SHP77 treated with DMSO at 0.1 percent for 48 hours (cell line): Measurements from ENCODE around the gene IFRD2.
"Not testable (repeated sequence)": the region's sequence is repeated elsewhere in the genome, so short reads cannot be mapped to it uniquely, and the experiment has no call there.

Experiments
- DNase-seq: peaks from one replicate; lab custom pipeline; 2025; lab: John Stamatoyannopoulos, UW

Gene IFRD2

DNA sequence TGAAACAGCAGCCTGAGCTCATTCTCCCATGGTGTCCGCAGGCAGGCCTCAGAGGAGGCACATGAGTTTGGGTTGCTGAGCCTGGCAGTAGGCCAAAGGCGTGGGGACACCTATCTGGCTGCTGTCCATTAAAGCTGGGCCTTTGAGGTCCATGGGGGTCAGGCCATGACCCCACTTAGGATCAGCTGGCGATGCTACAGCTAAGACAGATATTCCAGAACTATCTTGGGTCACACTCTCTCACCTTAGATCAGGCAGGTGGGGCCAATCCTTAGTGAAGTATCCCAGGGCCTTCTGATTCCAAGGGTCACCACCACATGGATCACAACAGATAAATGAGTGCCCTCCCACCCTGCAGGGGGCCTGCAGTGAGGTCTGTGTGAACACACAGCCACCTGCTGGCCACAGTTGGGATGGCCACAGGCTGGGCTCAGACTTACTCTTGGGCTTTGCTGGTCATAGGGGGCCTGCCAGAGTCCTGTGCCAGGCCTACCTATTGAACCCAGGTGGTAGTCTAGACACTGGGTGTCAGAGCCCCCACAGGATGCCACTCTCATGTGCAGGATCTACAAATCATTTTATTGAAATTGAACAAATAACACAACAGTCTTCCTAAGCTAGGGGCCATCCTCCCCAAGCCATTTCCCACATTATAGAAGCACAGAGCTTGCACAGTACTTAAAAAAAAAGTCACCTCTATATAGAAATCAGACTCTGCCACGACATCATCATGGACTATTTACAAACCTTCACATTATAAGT, 32.3 kb upstream of the IFRD2 start:
- DNase-seq, result no peak

DNA sequence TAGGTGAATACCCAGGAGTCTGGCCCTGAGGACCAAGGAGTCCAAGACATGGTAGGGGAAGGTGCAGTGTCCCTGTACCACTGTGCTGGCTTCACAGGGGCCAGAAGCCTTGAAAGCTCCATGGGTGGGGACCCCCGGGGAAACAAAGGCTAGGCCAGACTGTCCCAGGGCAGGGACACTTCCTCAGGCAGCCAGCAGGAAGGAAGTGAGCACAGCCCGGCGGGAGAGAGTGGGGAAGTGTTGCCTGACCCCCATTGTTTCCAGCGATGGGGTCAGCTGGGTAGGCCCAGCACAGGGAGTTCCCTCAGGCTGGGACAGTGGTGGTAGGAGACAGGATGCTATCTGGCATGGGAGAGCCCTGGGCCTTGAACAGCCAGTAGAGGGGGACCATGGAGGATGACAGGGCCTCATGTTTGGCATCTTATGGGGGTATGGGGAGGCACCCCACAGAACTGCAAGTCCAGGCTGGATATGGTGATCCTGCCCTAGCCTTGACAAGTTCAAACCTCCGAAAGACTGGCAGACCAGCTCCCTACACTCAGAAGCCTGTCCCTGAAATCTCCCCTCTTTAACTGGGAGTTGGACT, 31.5 kb upstream of the IFRD2 start:
- no peak for DNase-seq

DNA sequence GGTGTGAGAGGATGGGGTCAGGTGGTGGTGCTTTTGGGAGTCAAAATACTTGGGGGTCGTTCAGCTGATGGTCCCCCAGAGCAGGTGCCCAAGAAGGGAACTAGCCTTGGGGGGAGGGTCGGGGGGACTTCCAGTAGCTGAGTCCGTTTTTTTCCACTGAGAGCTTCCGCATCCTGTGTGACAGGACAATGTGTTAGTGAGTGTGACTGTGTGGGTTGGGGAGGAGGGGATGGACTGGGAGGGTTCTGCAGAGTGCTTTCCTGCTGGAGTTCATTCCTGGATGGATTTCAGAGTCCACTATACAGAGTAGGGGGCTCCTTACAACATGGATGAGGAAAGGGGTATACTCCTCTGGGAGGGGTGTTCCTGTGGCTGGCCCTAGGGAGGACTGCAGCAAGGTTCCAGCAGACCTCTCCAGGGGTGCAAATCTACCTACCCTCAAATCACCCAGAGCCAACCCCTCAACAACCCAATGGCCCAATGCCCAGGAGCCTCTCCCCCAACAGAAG, 30.9 kb upstream of the IFRD2 start:
- DNase-seq, result peak; percentile 18

DNA sequence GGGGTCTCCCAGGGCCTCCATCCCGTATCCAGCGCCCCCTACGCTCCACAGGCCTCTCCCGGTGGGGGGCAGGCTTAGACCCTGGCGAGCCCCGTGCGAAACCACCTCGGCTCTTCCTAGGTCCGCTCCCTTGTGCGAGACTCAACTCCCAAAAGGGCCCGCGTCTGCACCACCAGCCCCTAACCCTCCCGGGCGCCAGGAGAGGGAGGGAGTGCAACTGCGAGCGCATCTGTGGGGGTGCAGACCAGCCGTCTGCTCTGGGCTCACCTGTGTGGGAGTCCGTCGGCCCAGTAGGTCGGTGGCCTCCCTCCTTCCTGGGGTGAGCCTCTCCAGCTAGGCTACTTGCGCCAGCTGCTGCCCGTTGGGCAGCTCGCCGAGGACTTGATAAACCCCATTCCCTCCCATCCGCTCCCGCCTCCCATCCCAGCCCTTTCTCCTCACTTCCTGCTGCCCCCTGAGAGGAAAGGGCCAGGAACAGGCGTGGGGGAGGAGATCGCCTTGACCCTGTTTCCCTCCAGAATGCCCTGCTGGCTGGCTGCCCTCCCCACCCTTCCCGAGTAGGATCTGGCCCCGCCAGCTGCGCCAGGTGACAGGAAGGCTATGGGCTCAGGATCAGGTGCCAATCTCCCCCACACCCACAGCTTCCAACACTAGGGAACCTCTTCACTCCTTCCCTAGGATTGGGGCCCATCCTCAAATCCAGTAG, 30.3 kb upstream of the IFRD2 start, which contains the start of gene HYAL2:
Gene HYAL2, minus strand, starts transcription at position 360 of the 706 bp plus-strand sequence. CDS start 2,256 bp downstream, outside the sequence.
- DNase-seq, result peak; percentile 48

DNA sequence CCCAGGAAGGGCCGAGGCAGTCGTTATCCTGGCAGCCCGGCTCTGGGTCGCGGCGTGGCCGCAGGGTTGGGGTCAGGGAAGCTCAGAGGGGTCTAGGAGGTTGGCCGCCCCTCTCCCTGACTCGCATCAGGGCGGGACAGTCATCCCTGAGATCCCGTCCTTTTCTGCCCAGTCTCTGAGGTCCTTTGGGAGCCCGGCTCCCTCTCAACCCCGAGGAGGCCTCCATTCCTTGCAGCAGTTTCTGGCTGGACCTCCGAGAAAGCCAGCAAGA, 29.8 kb upstream of the IFRD2 start:
- DNase-seq, result no peak

DNA sequence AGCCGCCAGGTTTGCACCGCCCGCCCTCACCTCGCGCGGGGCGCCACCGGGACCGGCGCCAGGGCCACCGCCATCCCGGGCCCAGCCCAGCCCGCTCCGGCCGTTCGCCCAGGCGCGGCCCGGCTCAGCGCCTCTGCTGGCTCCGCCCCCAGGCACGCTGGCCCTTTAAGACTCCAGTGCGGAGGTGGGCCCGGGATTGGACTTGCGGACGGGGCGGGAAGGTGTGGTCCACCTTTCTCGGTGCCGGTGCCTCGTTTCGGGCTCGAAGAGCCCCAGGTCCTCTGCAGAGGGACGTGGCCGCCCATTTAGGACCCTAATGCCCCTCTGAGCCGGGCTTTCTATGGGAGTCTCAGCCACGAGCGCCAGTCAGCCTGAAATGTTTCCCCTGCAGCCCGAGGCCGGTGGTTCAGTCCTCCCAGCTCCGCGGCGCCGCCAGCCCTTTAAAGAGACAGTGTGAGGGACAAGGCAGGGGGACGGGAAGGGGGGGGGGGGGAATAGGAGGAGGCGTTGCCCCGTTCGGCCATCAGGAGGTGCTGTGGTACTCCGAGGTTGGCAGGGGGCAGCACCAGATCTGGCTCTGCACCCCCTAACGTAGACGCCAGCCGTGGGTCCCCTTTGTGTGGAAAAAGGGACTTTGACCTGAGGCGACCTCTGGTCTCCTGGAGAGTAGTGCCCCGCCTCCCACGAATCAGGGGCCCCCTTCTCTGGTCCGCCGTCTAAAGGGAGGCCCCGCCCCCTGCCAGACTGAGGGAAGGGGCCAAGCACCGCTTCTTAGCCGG, 29.3 kb upstream of the IFRD2 start:
- peak; percentile 78 for DNase-seq

DNA sequence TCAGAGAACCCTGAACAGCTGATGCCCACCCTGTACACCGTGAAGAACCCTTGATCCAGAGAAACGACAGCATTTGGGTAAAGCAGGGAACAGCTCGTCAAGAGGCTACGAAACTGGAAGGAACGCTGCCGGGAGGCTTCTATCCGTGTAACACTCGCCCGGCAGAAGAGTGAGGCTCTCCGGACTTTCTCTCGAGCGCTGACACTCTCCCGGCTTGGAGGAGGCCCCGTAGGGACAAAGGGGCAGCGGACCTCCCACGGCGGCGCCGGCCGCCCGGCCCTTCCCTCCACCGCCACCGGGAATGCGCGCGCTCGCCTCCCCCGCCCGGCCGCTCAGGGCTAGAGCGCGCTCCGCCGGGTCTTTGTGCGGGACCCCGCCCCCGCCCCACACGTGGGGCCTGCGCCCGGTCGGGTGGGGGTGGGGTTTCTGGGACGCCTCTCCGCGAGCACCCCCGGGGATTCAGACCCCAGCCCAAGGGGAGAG, 28.7 kb upstream of the IFRD2 start:
- DNase-seq, result no peak

DNA sequence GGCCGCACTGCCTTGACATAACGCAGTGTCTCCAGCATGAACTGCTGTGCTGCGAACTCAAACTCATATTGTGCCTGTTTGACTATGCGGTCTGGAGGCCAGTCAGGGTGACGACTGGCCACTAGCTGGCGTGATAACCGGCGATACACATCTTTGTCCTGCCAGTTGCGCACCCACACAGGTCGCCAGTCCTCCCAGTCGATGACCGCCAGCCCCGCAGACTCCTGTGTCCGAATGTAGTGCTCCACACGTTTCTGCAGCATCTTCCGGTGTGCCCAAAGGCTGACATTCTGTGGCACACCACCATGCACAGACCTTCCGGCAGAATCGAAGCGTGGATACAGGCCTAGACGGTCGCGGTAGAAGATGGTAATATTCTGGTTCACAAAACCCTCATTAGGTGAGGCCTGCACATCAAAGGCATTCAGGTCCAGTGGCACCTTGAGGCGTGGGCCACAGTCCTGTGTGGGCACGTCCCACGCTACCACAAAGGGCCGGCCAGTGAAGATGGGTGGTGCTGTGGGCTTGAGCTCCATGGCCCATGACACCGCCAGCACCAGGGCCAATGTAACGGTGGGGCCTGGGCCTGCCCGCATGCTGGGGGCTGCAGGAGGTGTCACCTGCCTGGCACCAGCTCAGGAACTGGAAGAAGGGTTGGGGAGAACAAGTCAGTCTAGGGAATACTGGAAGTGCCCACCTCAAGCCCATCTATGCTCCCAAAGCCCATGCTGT, 27.8 kb upstream of the IFRD2 start:
- no peak for DNase-seq

DNA sequence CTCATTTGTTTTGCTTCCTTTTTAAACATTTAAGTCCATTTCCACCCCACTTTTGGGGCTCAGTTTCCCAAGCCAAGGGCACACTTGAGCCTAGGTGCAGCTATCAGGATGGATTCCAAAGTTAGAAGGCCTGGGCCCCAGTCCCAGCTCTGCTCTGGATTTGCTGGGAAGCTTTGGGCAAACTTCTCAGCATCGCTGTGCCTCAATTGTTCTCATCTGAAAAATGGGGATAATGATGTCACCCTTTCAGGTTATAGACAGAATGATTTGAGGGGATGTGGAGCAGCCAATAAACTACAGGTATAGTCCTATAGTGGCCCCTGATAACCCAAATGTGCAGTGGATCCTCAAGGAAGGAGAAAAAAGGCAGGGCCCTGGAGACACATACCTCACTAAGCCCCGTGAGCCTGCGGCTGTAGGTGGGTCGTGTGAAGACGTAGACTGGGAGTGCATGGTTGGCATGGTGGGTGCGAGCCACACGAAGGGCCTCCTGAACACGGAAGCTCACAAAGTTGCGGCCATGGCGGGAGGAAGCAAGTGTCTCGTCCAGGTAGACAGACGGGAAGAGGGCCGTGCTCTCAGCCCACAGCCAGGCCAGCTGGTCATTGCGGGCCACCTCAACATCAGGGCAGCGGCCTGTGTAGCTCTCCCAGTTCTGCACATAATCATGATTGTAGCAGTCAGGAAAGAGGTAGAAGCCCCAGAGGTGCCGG, 27.1 kb upstream of the IFRD2 start:
- DNase-seq, result no peak

DNA sequence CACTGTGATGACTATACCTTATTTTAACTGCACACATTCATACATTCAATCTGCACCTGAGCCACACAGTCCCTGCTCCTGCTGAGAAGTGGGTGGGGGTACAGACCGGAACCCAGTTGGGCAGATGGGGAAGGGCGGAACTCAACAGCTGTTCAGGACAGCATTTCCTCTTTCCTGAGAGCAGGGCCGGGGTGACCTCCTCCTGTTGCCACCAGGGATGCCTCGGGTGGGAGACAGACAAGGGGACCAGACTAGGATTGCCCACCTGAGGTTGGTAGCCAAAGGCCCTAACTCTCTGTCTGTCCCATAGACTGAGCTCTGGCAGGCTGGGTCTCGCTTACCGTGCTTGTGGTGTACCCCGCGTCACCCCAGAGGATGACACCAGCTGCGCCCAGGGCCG, 26.4 kb upstream of the IFRD2 start:
- DNase-seq, result no peak

DNA sequence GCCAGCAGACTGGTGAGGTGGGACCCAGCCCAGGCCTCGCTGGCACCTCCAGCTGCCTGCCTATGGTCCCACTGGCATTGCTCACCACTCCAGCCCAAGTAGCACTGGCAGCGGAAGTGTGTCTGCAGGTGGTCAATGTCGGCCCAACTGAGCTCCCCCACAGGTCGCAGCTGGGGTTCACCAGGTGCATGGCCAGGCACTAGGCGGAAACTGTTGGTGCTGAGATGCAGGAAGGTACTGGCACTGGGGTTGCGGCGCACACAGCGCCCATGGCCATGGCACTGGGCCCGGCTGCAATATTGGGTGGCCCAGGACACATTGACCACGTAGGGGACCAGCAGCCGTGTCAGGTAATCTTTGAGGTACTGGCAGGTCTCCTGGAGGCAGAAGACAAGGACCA, 25.9 kb upstream of the IFRD2 start:
- no peak for DNase-seq

DNA sequence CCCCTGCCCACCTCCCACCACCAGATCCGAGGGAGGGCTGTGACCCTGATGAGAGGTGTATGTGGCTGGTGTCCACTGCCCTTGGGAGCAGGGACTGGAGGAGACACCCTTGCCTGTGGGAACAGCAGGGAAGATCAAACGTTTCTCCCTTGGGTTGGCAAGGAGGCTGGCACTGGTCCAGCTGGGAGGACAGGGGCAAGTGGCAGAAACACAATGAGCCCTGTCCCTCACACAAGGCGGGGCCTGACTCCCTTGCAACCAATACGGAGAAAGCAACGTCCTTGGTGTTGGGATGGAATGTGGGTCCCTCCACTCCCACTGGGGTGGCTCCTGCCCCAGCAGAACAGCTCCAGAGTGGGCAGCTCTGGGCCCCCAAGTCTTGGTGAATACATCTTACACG, 25.1 kb upstream of the IFRD2 start:
- no peak for DNase-seq

DNA sequence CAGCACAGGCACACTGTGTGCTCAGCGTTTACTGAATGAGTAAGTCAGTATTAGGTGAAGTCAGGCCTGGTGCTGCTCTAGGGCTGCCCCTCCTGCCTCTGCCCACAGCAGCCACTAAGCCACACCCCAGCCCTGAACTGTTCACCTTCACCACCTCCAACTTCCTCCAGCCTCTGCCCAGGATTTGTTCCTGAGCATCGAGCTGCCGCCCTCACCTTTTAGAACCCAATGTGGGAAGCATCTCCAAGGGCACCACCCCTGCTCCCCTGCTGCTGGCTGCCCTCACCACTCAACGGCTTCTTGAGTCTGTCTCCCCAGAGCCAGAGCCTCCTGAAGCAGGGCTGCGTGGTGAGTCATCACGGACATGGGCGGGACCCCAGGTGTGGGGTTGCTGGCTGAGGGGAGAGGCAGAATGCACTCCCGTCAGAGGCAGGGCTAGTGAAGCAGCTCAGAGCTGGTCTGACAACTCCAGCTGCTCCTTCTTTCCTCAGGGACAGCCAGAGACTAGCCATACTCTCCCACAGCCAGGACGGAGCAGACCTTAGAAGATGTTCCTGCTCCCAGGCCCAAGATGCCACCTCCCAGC, 24.5 kb upstream of the IFRD2 start:
- no peak for DNase-seq

DNA sequence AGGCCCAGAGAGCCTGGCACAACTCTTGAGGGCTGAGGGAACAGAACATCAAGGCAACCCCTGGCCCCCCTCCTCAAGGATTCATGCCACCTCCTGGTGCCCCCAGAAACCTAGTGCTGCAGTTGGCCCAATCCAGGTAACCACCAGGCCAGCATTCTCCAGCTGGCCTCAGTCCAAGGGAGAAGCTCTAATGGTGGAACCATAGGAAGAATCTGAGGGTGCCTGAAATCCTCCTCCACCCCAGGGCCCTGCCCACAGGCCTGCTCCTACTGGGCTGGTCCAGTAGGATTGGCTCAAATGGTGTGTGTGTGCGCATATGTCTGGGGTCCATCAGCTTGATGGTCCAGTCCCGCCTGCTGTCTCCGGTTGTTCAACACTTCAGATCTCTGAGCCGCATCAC, 22.6 kb upstream of the IFRD2 start:
- DNase-seq, result no peak

DNA sequence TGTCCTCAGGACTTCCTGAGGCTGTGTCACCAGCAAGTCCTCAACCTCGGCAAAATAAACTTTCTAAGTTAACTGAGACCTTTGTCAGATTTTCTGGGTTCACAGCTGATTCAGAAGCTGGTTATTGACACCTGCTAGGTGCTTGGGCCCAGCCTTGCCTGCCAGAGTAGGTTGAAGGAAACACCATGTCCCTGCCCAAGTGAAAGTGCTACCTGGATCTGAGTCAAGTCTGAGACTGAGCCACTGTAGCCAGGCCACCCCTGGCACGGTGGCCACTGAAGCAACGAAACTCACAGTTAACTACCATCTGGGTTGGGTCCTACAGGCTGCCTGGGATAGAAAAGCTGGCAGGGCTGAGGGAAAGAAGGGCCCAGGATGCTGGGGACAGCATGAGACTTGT, 22.1 kb upstream of the IFRD2 start:
- DNase-seq, result no peak

DNA sequence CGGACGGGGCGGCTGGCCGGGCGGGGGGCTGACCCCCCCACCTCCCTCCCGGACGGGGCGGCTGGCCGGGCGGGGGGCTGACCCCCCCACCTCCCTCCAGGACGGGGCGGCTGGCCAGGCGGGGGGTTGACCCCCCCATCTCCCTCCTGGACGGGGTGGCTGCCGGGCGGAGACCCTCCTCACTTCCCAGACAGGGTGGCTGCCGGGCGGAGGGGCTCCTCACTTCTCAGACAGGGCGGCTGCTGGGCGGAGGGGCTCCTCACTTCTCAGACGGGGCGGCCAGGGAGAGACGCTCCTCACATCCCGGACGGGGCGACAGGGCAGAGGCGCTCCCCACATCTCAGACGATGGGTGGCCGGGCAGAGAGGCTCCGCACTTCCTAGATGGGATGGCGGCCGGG, 19.8 kb upstream of the IFRD2 start:
- not testable (repeated sequence) for DNase-seq

DNA sequence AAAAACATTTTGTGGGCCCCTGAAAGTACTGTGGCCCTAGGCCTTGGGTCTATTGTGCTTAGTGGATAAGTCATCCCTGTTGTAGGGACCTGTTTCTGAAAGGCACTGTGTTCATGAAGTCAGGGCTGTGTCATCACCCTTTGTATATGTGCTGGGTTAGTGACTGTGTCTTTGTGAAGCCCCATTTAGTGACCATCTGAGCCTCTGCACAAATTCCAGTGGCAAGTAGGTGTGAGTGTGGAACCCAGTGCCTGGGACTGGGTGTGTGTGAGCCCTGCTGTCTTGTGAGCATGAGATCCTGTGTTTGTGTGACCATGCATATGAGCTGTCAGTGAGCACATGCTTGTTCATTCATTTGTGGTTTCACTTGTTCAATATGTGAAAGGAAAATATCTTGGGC, 12.4 kb upstream of the IFRD2 start:
- DNase-seq, result no peak

DNA sequence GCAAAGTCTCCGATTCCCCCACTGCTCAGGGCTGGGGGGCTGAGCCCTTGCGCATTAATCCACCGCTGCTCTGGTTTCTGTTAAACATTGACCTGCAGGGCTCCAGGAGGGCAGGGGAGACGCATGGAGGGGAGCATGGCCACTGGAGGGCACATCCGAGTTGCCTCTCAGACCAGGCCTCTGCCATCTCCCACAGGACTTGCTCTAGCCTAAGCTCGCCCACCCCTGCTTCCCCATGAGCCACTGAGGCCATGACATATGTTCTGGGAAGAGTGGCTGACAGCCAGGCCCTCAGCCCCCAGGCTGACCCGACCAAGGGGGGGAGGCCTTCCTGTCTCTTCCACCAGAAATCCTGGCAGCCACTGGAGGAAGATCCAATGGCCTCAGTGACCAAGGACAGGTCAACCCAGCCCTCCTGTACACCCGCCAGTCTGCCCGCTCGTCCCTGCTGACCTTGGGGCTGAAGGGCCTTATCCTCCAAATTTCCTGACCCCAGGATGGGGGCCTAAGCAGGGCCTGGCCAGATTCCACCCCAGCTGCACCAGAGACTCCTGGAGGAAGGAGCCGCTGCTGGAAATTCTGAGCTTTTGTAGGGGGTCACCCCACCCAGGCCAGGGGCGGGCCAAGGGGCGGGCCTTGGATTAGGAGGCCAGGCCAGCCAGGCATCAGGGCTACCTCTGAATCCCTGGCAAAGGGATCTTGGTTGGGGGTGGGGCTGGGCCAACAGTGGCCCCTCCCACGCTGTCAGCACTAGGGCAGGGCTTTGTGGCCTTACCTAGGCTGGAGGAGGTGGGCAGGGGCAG, 11.0 kb upstream of the IFRD2 start, which contains the start of gene HYAL1:
Gene HYAL1, minus strand, starts transcription at position 562 of the 803 bp plus-strand sequence. CDS start 618 bp downstream, outside the sequence.
- no peak for DNase-seq
